NCI-H345 treated with DMSO at 0.1 percent for 48 hours (cell line): ENCODE data around the gene AKAP13.

Source experiments
- DNase-seq: peaks from one replicate; lab custom pipeline; 2025; ENCODE audit not compliant: unreplicated experiment; lab: John Stamatoyannopoulos, UW

The AKAP13 gene

DNA sequence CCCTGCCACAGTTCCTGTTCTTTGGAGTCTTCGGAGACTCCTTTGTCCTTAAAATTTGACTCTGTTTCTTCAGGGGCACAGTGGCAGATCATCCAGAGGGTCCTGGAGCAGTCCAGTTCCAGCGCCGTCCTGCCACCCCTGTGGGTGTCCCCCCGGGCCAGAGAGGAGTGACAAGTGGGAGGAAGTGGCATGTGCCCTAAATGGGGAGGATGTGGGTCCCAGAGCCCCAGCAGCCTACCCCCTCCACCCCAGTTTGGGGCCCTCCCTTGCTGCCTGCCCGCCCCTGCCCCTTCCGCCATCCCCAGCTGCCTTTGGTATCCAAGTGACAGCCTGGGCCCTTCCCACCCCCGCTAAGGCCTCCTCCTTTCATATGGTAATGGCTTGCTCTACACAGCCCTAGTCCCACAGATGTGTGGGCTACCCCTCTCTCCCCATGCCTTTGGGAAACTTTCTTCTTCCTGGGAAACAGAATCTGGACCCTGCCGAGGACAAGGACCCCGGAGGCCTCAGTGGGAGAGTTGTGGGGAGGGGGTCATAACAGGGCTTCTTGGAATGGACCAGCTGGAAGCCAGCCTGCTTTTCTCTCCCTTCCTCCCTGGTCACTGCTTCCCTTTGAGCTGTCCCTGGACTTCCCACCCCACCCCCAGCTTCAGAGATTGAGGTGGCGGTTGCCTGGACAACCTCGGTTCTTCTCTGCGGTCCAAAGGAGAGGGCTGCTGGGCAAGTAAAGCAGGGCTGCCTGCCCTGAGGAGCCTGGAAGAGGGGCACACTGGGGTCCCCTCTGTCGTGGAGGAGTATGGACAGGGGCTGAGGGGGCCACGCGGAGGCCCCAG, 371.1 kb downstream of the AKAP13 start:
- no peak for DNase-seq

DNA sequence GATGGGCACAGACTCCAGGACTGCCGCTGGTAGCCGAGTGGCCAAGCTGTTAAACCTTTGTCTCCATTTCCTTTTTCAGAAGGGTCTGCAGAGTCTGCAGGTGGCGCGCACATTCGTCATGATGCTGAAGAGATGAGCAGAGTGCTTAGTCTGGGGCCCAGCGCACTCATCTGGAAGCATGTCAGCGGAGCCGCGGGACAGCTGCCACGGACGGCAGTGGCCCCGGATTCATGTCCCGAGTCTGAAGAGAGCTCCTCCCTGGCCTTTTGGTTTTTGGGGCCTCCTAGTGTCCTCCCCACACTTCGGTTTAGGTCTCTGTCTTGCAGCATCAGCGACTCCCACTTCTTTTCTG, 371.7 kb downstream of the AKAP13 start:
- no peak for DNase-seq

DNA sequence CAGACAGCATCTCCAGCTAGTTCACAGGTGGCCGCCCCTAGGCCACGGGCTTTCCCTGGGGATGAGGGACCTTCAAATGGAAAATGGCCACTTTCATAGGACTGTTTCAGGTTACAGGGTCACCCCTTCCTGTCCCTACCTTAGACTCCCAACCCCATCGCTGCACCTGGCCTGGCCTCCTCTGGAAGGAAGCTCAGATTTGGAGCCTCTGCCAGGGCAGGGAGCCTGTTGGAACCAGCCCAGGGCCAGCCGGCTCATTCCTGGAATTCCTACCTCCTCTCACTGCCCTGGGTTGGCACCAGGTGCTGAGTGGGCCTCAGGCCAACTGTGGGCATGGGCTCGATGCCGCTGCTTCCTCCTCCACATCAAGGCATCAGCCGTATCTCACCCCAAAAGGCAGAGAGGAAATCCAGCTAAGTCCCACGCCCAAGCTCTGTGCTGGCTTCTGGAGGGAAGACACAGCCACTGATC, 372.1 kb downstream of the AKAP13 start:
- DNase-seq = no peak

- no peak for DNase-seq
These were observed 372.9 kb downstream of the AKAP13 start for GRCh38 chr15:85753261-85753660.

DNA sequence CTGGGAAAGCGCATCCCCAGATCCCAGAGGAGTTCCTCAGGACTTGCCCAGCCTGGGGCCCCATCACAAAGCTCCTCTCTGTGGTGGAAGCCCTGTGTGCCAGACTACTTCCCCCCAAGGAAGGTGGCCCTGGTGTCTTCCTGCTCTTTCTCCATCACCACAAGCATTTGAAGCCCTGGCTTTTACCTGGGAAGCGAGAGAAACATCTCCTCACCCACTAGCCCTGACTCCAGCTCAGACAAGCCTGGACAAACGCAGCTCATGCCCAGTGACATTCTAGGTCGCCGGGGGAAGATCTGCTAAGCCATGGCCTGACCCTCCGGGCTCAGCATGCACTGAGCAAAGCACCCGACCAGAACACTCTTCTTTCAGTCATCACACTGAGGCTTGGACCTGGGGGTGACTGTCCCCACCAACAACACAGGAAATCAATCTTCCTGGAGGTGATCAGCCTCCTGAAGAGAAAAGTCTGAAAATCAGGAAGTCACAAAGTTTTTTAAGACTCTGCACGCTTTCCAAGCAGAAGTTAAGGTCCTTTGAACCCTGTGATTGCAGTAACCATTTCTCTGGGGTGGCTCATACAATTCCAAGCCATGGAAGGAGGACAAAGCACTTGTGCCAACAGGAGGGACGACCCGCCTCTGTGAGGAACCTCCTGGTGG, 373.5 kb downstream of the AKAP13 start:
- DNase-seq = no peak

GRCh38 chr15:85754989-85755388, 374.6 kb downstream of the AKAP13 start:
- DNase-seq = no peak

DNA sequence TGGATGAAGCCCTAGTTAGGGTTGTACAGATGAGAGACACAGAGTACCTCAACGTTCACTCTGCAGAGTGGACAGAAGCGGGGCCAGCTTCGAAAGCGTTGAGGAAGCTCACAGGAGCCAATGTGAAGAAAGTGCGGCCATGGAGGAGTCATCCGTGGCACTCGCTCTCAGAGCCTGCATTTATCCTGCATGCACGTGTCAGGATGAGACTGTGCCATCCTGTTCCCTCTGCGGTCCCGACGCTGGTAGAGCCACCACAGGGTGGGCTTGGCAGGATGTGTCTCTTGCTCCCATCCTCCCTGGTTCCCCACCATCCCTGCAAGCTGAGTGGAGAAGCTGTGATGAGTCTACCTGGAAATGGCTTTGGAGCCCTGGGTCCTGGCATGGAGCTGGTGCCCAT, 375.1 kb downstream of the AKAP13 start:
- DNase-seq = no peak

- no peak for DNase-seq
These were observed 375.5 kb downstream of the AKAP13 start for GRCh38 chr15:85755942-85756341.

DNA sequence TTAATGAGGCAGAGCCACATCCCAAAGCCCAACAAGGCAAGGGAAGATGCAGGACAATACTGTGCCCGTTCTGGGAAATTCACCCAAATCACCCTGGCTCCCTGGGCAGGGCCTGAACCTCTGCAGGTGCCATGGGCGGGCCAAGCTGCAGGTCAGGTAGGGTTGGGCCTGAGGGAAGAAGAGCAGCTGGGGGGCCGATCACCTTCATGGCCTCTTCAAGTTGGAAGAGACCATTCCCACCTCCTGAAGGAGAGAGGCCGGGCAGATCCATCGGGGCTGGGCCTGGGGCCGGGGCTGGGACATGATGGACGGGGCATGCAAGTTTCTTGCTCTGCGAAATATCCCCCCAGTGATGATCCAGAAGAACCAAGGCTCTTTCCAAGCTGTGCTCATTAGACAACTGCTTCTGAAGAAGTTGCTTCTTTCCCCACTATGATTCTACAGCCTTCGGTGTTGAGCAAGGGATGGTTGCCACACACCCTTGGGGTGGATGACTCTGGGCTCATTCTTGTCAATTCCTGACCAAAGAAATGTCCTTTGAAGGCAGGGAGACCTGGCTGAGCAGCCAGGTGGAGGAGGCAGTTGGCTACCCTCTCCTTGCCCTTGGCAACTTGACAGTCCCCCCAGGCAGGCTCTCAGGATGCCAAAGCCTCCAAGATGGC, 376.1 kb downstream of the AKAP13 start:
- no peak for DNase-seq

DNA sequence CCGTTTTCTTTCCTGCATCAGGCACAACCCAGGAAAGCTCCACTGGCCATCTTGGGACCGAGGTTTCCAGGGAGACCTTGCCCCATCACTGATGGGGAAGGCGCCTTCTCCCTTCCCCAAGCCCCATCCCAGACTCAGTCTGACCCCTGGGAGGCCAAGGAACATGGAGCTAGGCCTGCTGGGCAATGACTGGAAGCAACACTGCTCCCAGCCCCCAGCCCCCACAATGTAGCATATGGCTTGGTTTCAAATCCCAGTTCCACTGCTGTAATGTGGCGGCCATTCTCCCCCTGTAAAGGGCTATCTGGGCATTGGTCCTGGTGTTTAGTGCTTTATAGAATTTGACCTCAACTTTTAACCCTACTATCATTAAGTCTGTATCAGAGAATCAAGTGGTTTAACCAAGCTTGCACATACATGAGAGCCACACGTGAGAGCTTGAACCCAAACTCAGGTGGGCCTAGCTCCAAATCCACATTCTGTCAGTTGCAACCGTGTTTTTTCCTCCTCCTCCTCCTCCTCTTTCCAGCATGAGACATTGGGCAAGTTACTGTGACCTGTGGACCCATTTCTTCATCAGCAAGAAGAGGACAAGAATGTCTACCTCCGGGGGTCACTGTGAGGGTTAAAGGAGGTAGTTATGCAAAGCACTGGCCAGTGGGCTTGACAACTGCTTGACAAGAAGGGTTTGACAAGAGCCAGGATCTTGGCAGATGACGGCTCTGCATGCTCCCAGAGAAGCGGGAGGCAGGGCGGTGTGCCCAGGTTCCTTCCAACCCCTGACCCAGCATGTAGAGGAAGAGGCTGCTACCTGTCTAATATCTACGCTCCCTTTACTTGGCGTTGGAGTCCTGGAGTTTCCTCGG, 376.9 kb downstream of the AKAP13 start:
- no peak for DNase-seq

GRCh38 chr15:85757939-85758654, 377.7 kb downstream of the AKAP13 start:
- DNase-seq = no peak

GRCh38 chr15:85758655-85758978, 378.2 kb downstream of the AKAP13 start:
- DNase-seq = no peak

DNA sequence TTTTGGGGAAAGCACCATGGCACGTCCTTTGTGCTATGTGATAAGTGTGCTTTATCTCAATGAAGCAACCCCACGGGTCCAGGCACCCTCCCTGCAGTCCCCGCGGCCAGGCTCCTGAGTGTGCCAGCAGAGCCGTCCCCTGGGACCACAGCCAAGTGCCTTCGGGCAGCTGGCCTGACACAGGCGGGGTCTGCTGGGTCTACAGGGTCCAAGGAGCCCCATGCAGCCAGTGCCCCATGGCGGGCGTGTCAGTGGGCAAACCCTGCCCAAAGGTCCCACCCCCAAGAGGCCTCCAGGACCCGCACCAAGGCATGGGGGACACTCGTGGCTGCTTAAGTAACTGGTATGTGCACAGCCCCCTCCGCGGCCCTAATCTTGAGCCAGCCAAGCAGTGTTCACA, 379.0 kb downstream of the AKAP13 start:
- DNase-seq = no peak

DNA sequence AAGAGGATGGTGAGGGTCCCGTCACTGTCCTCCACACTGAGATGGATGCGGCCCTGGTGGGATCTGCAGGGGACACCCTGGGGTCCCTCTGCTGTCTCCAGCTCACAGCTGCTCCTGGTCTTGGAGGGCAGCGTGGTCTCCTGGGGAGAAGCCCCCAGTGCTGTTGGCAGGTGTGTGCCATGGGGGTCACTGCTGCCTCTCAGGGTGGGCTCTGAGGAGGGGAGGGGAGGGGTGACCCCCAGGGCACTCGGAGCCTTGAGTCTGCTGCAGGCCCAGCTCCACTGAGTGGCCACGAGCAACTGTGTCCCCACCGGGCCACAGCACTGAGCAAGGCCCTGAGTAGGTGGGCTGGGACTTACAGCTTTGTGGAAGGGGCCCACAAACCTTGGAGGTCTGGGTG, 379.6 kb downstream of the AKAP13 start:
- no peak for DNase-seq

DNA sequence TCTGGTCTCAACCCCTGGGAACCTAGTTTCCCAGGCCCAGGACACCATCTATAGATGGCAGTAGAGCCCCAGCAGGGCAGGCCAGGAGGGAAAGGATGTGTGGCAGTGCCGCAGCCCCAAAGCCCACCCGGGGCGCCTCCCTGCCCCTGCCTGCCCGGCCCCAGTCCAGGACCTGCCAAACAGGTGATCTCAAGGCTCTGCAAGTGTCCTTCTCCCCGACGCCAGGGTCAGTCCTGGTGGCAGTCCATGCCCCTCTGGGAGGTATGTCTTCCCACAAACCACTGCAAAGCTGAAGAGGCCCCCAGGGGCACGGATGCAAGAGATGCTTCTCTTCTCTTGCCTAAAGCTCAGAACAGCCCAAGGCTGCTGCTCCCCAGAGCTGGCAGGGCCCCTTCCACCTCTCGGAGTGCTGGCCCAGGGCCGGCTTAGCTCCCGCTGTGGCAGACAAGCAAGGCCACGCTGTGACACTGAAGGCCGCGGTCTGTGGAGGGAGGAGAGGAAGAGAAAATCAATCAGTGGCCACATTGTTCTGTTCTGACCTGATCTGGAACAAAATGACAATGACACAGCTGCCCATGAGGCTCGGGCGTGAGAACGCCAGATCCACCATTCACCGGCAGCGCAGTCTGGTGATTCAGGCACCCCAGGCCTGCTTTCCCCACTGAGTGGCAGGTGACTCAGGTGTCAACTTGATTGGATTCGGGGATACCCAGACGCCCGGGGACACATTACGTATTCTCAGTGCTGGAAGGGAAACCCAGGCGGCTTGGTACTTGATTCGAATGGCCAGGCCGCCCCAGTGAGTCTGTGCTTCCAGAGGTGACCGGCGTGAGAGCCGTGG, 380.3 kb downstream of the AKAP13 start:
- DNase-seq = no peak

DNA sequence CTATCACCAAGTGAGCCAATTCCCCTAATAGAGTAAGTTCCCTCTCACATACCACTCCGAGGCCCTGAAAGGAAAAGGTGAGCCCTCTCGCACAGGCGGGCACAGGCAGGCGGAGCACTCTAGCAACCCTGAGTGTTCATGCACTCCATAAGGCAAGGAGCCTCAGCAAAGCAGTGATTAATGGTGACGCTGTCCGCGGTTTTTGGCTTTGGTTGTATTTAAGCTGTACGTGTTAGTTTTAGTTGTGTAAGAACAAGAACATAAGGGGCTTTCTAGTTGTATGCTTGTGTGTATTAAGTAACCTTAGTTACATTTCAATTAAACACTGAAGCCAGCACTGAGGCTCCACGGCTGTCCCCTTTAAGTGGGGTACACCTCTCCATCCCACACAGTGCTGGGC, 381.2 kb downstream of the AKAP13 start:
- DNase-seq = no peak

GRCh38 chr15:85762039-85762755, 381.8 kb downstream of the AKAP13 start:
- DNase-seq = no peak

DNA sequence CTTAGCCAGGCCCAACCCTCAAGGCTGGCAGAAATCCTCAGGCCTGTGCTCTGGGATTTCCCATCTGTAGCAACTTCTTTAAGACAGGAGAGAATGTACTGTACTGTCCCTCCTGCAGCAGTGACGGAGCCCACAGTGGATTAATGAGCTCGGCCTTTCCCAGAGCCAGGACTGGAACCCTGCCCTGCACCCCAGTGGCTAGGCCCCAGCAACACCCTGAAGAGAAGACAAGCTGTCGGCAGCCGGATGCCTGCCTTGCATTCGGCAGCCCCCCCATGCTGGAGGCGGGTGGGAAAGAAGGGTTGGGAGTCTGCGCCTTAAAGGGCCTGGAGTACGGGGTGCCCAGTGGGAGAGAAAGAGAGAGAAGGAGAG, 382.3 kb downstream of the AKAP13 start:
- no peak for DNase-seq

DNA sequence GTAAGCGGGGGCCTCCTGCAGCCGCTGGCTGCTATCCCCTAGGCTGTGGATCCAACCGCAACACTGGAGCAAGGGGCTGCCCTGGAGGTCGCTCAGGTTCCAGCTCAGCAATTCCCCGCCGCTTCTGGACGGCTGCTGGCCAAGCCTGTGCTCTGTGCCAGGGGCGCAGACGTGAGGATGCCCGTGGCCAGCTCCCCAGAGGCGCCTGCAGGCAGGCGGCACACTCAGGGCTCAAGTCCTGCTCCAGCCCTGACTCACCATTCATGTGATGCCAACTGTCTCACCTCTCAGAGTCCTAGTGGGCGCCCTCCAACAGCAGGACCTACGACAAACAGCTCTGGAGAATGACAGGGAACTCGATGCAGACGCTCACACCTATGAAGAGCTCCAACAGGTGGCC, 382.8 kb downstream of the AKAP13 start:
- no peak for DNase-seq
